ENCODE results near the gene DMAC2.
"Not testable (repeated sequence)": the region's sequence is repeated elsewhere in the genome, so short reads cannot be mapped to it uniquely, and the experiment has no call there.

- not testable (repeated sequence) for TF ChIP-seq CTCF, POLR2A (IDR thresholded peaks at IDR 0.05)
These were observed 4.3 kb downstream of the DMAC2 start for GRCh38 chr19:41435376-41435775.

Data from right lobe of liver (tissue), 4 donors.